Stomach (tissue), 9 donors: ENCODE measurements around the gene SCGB1D1. TPM values are rescaled to one million over a fixed set of nuclear protein-coding genes. Genes with fewer than 3 reads are reported as not detected.
A peak's percentile ranks its signal among the peaks of the same experiment; 100 is the strongest.

Source experiments
- DNase-seq, 2 donors: peaks; one replicate each; pipeline versions ENCODE4 v3.0.0 to v3.0.0-alpha.2; 2013 to 2019
- H3K27ac ChIP-seq, 5 donors: fragments of 200-600 bp in 4 of 5; sonication (generic) in 4 of 5; one replicate each; pipeline ENCODE4 v1.5.1; 2013 to 2019; ENCODE audit warnings: mild to moderate bottlenecking in 1 of 5, moderate library complexity in 1 of 5
- H3K27me3 ChIP-seq, 3 donors: fragments of 200-600 bp; sonication (generic); one replicate each; pipeline ENCODE4 v1.5.1; 2017 to 2019; ENCODE audit warnings: mixed run types in 1 of 3
- H3K36me3 ChIP-seq, 4 donors: fragments of 200-600 bp; sonication (generic); 1 replicate in 3 of 4; 2 replicates in 1 of 4; pipeline ENCODE4 v1.5.1; 2016 to 2019
- H3K4me1 ChIP-seq, 4 donors: fragments of 200-600 bp; sonication (generic); one replicate each; pipeline ENCODE4 v1.5.1; 2016 to 2019
- H3K4me3 ChIP-seq, 4 donors: fragments of 200-600 bp; sonication (generic) in 3 of 4; one replicate each; pipeline ENCODE4 v1.5.1; 2016 to 2019; ENCODE audit warnings: mild to moderate bottlenecking in 1 of 4
- H3K9me3 ChIP-seq, 4 donors: fragments of 200-600 bp; sonication (generic); one replicate each; pipeline ENCODE4 v1.5.1; 2016 to 2019
- CTCF ChIP-seq, 7 experiments: fragments of 450-650 bp in 4 of 7; fragments of 200-600 bp in 3 of 7; sonication (generic) in 3 of 7; IDR thresholded peaks; one replicate each; pipeline ENCODE4 v1.5.1; 2016 to 2019; ENCODE audit warnings: antibody characterized with exemption in 7 of 7, control low read depth in 2 of 7, mild to moderate bottlenecking in 1 of 7
- EP300 ChIP-seq: sonication (generic); formaldehyde crosslinking; IDR thresholded peaks from one replicate; pipeline ENCODE4 v1.6.1; 2017; ENCODE audit warnings: antibody characterized with exemption
- POLR2A ChIP-seq, 4 donors: fragments of 450-650 bp; IDR thresholded peaks; one replicate each; pipeline ENCODE4 v1.6.1; 2016; ENCODE audit warnings: antibody characterized with exemption in 4 of 4, control low read depth in 2 of 4, mild to moderate bottlenecking in 1 of 4, moderate library complexity in 1 of 4
- POLR2AphosphoS5 ChIP-seq, 3 donors: sonication (generic); formaldehyde crosslinking; IDR thresholded peaks; one replicate each; pipeline ENCODE4 v1.6.1; 2016; ENCODE audit warnings: antibody characterized with exemption in 3 of 3
- WGBS, 5 donors: extraction: QIAGEN DNeasy Blood & Tissue Kit in 3 of 5; methylation state at CpG; one replicate each; pipeline versions ENCODE4 v1.1.5 to v1.1.7; 2013 to 2018; 5-methylcytosine and 5-hydroxymethylcytosine counted together
- intact Hi-C: fragments of 100-400 bp; cut with DNase I; formaldehyde crosslinking; loops from one replicate; pipeline ENCODE4 v1.15.1; 2023; ENCODE audit warnings: low total_unique reads
- polyA plus RNA-seq, 3 donors: library from polyadenylated mRNA; stranded (reverse); fragments of 200-250 nt; gene quantifications; one replicate each; pipeline ENCODE4 v1.2.3, GENCODE V29; 2013
- total RNA-seq, 5 donors: library from RNA; depleted of rRNA; stranded (reverse); fragments of >200 nt; gene quantifications; one replicate each; pipeline versions ENCODE4 v1.1.0 to v1.2.3, GENCODE V29; 2014 to 2016
- donor health status: healthy with polysubstance abuse.
- donor health status: Bipolar disorder and iron deficiency.
- donor health status: healthy.

Gene SCGB1D1
- total and polyA plus RNA-seq, 8 donors: not detected

DNA sequence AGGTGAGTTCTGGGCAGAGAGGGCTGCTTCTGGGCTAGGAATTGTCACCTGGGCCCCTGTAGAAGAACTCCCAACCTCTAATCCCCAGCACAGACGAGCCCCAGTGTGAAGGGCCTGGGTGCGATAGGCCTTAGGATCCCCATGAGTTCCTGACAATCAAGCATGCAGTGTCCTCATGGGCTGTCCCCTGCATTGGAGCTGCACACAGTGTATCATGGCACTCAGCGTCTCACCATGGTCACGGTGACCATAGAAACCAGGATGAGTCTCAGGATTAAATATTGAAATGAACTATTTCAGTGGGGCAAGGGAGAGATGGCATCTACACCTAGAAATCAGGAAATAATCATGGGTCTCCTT, 18.7 kb downstream of the SCGB1D1 start:
- Histone ChIP-seq H3K27ac (no peak overlapping the region), H3K4me3 (no peak overlapping the region), H3K36me3 (no peaks in the 10 kb centered on the region), H3K9me3 (no peaks in the 10 kb centered on the region), H3K4me1 (peaks cover 0 to 11% (median 3%) of the 10 kb centered on the region in 4 donors), H3K27me3 (peaks cover 0 to 7% (median 0%) of the 10 kb centered on the region in 3 donors)
- no peak for TF ChIP-seq EP300
- TF ChIP-seq CTCF (IDR thresholded peaks at IDR 0.05): no peak
- TF ChIP-seq POLR2A (IDR thresholded peaks at IDR 0.05): no peak
- TF ChIP-seq POLR2AphosphoS5 (IDR thresholded peaks at IDR 0.05): no peak
- intact Hi-C loops: no loop called here
- WGBS, 5 donors: 71 to 81% (median 72%) methylated on average over 2 to 4 of the region's 4 CpGs
- no peak for DNase-seq

DNA sequence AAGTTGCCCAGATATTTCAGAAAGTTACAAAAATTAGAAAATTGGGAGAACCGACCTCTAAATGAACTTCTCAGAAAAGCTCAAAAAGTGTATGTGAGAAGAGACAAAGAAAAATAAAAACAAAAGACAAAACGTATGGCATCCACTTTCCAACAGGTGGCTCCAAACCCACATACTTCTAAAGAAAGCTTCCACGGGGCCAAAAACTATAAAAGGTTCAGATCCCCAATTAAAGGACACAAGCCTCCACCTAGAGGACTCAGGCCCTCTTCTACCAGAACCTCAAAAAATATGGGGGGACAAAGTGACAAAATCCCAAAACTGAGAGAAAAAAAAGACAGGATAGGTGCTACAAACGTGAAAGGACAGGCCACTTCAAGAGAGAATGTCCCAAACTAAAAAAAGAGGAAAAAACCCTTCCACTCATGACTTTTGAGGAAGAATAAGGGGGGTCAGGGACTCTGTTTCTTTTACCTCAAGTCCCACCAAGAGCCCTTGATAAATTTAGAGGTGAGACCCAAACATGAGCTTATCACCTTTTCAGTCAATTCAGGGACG, 27.3 kb downstream of the SCGB1D1 start:
- WGBS, 5 donors: 37 to 44% (median 41%) methylated on average over 5 of the region's 5 CpGs
- TF ChIP-seq CTCF (IDR thresholded peaks at IDR 0.05) (peak in 2 of 7 experiments; percentile 12 to 30), POLR2AphosphoS5 (IDR thresholded peaks at IDR 0.05) (no peak)
- Histone ChIP-seq H3K4me3 (no peak overlapping the region), H3K9me3 (peaks cover 0 to 7% (median 6%) of the 10 kb centered on the region in 4 donors), H3K4me1 (no peaks in the 10 kb centered on the region), H3K36me3 (no peaks in the 10 kb centered on the region), H3K27ac (no peak overlapping the region), H3K27me3 (no peaks in the 10 kb centered on the region)
- intact Hi-C loops: no loop called here
- DNase-seq: peak in 1 of 2 donors; percentile 3

- Histone ChIP-seq H3K36me3 (no peaks in the 10 kb centered on the region), H3K4me3 (no peak overlapping the region), H3K27ac (no peak overlapping the region), H3K4me1 (no peaks in the 10 kb centered on the region), H3K9me3 (peaks cover 13 to 31% (median 30%) of the 10 kb centered on the region in 4 donors), H3K27me3 (no peaks in the 10 kb centered on the region)
- TF ChIP-seq POLR2A (IDR thresholded peaks at IDR 0.05): no peak
- TF ChIP-seq POLR2AphosphoS5 (IDR thresholded peaks at IDR 0.05): no peak
- no peak for TF ChIP-seq EP300
- no peak for TF ChIP-seq CTCF (IDR thresholded peaks at IDR 0.05)
- WGBS, 5 donors: 83 to 95% (median 92%) methylated on average over 3 of the region's 3 CpGs
- DNase-seq: no peak
- intact Hi-C loops: no loop called here
These were observed 31.5 kb downstream of the SCGB1D1 start for GRCh38 chr11:62221498-62221897.

GRCh38 chr11:62223095-62223494, 33.1 kb downstream of the SCGB1D1 start:
- Histone ChIP-seq H3K36me3 (no peaks in the 10 kb centered on the region), H3K27me3 (no peaks in the 10 kb centered on the region), H3K27ac (no peak overlapping the region), H3K4me1 (no peaks in the 10 kb centered on the region), H3K9me3 (peaks cover 13 to 31% (median 30%) of the 10 kb centered on the region in 4 donors), H3K4me3 (no peak overlapping the region)
- intact Hi-C loops: no loop called here
- DNase-seq: no peak
- TF ChIP-seq EP300 (no peak), CTCF (IDR thresholded peaks at IDR 0.05) (no peak), POLR2A (IDR thresholded peaks at IDR 0.05) (no peak), POLR2AphosphoS5 (IDR thresholded peaks at IDR 0.05) (no peak)
